SK-N-SH (cell line): Measurements from ENCODE around the gene HOXA5. TPM values are rescaled to one million over a fixed set of nuclear protein-coding genes. Genes with fewer than 3 reads are reported as not detected.

Experiments
- CTCF ChIA-PET: fragments of 300-600, 350-600 bp; formaldehyde crosslinking; extraction: SDS; loops from one replicate; lab custom pipeline; 2021; lab: Yijun Ruan, JAX
- POLR2A ChIA-PET: fragments of 350-600 bp; sonication (Branson Sonifier 250); formaldehyde crosslinking; extraction: SDS; loops from one replicate; lab custom pipeline; 2020; ENCODE audit warnings: antibody characterized with exemption, inconsistent platforms; lab: Yijun Ruan, JAX
- DNase-seq: peaks from one replicate; pipeline ENCODE4 v3.0.0; 2012
- H2AFZ ChIP-seq: fragments of 200-600 bp; sonication (generic); 2 replicates; pipeline ENCODE4 v1.8.1; 2016; ENCODE audit warnings: antibody characterized with exemption, mild to moderate bottlenecking, low read depth
- H3F3A ChIP-seq: fragments of 200-600 bp; sonication (generic); replicated peaks from 2 replicates; pipeline ENCODE3; 2016; ENCODE audit warnings: antibody characterized with exemption, mild to moderate bottlenecking; ENCODE audit not compliant: insufficient read depth
- H3K27ac ChIP-seq, 2 experiments: fragments of 200-500 bp in 1 of 2; fragments of 200-600 bp in 1 of 2; sonication (Bioruptor generic) in 1 of 2; sonication (generic), shearing (Covaris generic) in 1 of 2; 2 replicates each; pipeline versions ENCODE4 v1.5.1 to v1.6.1; 2014 to 2016; ENCODE audit warnings: low read depth in 2 of 2, inconsistent platforms in 1 of 2, low read length in 1 of 2, mild to moderate bottlenecking in 1 of 2, mixed read lengths in 1 of 2
- H3K27me3 ChIP-seq: fragments of 200-600 bp; sonication (generic), shearing (Covaris generic); 2 replicates; pipeline ENCODE4 v1.6.1; 2016; ENCODE audit warnings: mixed run types; ENCODE audit not compliant: insufficient read depth
- H3K36me3 ChIP-seq, 2 experiments: fragments of 200-500 bp in 1 of 2; fragments of 200-600 bp in 1 of 2; sonication (Bioruptor generic) in 1 of 2; sonication (generic) in 1 of 2; replicated peaks in 1 of 2; 2 replicates each; pipeline versions ENCODE3 to v1.5.1; 2014 to 2016; ENCODE audit warnings: low read length in 1 of 2, mild to moderate bottlenecking in 1 of 2; ENCODE audit not compliant: insufficient read depth in 2 of 2, control insufficient read depth in 1 of 2
- H3K4me1 ChIP-seq, 2 experiments: fragments of 200-500 bp in 1 of 2; fragments of 200-600 bp in 1 of 2; sonication (Bioruptor generic) in 1 of 2; sonication (generic), shearing (Covaris generic) in 1 of 2; 2 replicates each; pipeline versions ENCODE4 v1.5.1 to v1.6.1; 2014 to 2016; ENCODE audit warnings: low read depth in 1 of 2, low read length in 1 of 2, mixed run types in 1 of 2; ENCODE audit not compliant: insufficient read depth in 2 of 2, control insufficient read depth in 1 of 2
- H3K4me2 ChIP-seq: fragments of 200-600 bp; sonication (generic), shearing (Covaris generic); 2 replicates; pipeline ENCODE4 v1.6.1; 2017; ENCODE audit warnings: mixed run types
- H3K4me3 ChIP-seq, 2 experiments: fragments of 200-500 bp in 1 of 2; fragments of 200-600 bp in 1 of 2; sonication (Bioruptor generic) in 1 of 2; sonication (generic), shearing (Covaris generic) in 1 of 2; 2 replicates each; pipeline versions ENCODE4 v1.5.1 to v1.8.1; 2014 to 2016; ENCODE audit warnings: low read depth in 2 of 2, inconsistent platforms in 1 of 2, low read length in 1 of 2, mild to moderate bottlenecking in 1 of 2, mixed read lengths in 1 of 2, moderate library complexity in 1 of 2
- H3K79me2 ChIP-seq: fragments of 200-600 bp; sonication (generic); 2 replicates; pipeline ENCODE4 v1.8.1; 2017; ENCODE audit warnings: mild to moderate bottlenecking; ENCODE audit not compliant: insufficient read depth
- H3K9ac ChIP-seq: fragments of 200-600 bp; sonication (generic); 2 replicates; pipeline ENCODE4 v1.6.1; 2017; ENCODE audit warnings: mixed run types
- H3K9me2 ChIP-seq: fragments of 200-600 bp; sonication (generic); 2 replicates; pipeline ENCODE4 v1.6.1; 2017; ENCODE audit warnings: mixed run types
- H3K9me3 ChIP-seq: fragments of 200-600 bp; sonication (generic); 2 replicates; pipeline ENCODE4 v1.6.1; 2017; ENCODE audit warnings: mixed run types, mild to moderate bottlenecking, moderate library complexity
- H4K20me1 ChIP-seq: fragments of 200-600 bp; sonication (generic); 2 replicates; pipeline ENCODE4 v1.6.1; 2017; ENCODE audit warnings: mild to moderate bottlenecking, mixed run types; ENCODE audit not compliant: insufficient read depth
- CHD2 ChIP-seq: fragments of 150-350 bp; IDR thresholded peaks from 2 replicates; pipeline ENCODE4 v1.6.1; 2018; ENCODE audit warnings: low read length; ENCODE audit not compliant: partially characterized antibody
- CTCF ChIP-seq: fragments of 200-600 bp; sonication (generic); IDR thresholded peaks from 2 replicates; pipeline ENCODE4 v1.6.1; 2017; ENCODE audit warnings: antibody characterized with exemption, mild to moderate bottlenecking, moderate library complexity
- ELF1 ChIP-seq: IDR thresholded peaks from 2 replicates; pipeline ENCODE4 v1.4.0; 2012
- EP300 ChIP-seq, 2 experiments: IDR thresholded peaks; 2 replicates each; pipeline versions ENCODE4 v1.4.0 to v1.6.1; 2012; ENCODE audit warnings: borderline replicate concordance in 1 of 2, low read depth in 1 of 2, low read length in 1 of 2
- FOXJ3 ChIP-seq: sonication (generic); formaldehyde crosslinking; IDR thresholded peaks from 2 replicates; pipeline ENCODE4 v1.5.1; 2020; ENCODE audit warnings: mild to moderate bottlenecking, missing genetic modification reagents
- IRF3 ChIP-seq: fragments of 150-350 bp; IDR thresholded peaks from 2 replicates; pipeline ENCODE4 v1.6.1; 2016; ENCODE audit warnings: mild to moderate bottlenecking, low read depth, low read length
- JUND ChIP-seq: IDR thresholded peaks from 2 replicates; pipeline ENCODE4 v1.4.0; 2012
- MAX ChIP-seq: IDR thresholded peaks from 2 replicates; pipeline ENCODE4 v1.4.0; 2012; ENCODE audit warnings: low read depth
- MEF2A ChIP-seq: IDR thresholded peaks from 2 replicates; pipeline ENCODE4 v1.4.0; 2012; ENCODE audit warnings: low read depth, borderline replicate concordance
- MXI1 ChIP-seq: IDR thresholded peaks from 2 replicates; pipeline ENCODE4 v1.6.1; 2012; ENCODE audit warnings: mild to moderate bottlenecking, low read depth, low read length, improper control_type of control experiment
- NFIC ChIP-seq: IDR thresholded peaks from 2 replicates; pipeline ENCODE4 v1.4.0; 2012; ENCODE audit warnings: borderline replicate concordance
- NRF1 ChIP-seq: IDR thresholded peaks from 2 replicates; pipeline ENCODE4 v1.6.1; 2012; ENCODE audit warnings: low read depth, mild to moderate bottlenecking, low read length
- RCOR1 ChIP-seq: fragments of 150-350 bp; IDR thresholded peaks from 2 replicates; pipeline ENCODE4 v1.6.1; 2017; ENCODE audit warnings: antibody characterized with exemption, low read length
- RFX5 ChIP-seq: IDR thresholded peaks from 2 replicates; pipeline ENCODE4 v1.6.1; 2012; ENCODE audit warnings: mild to moderate bottlenecking, improper control_type of control experiment, low read length
- RXRA ChIP-seq: IDR thresholded peaks from 2 replicates; pipeline ENCODE4 v1.4.0; 2012; ENCODE audit warnings: low read depth, mild to moderate bottlenecking, borderline replicate concordance
- TEAD4 ChIP-seq: IDR thresholded peaks from 2 replicates; pipeline ENCODE4 v1.4.0; 2012; ENCODE audit warnings: mild to moderate bottlenecking, borderline replicate concordance; ENCODE audit not compliant: insufficient read depth
- USF1 ChIP-seq: IDR thresholded peaks from 2 replicates; pipeline ENCODE4 v1.4.0; 2012; ENCODE audit warnings: low read depth, borderline replicate concordance
- USF2 ChIP-seq: fragments of 150-350 bp; IDR thresholded peaks from 2 replicates; pipeline ENCODE4 v1.6.1; 2017; ENCODE audit warnings: antibody characterized with exemption, low read length, low read depth, borderline replicate concordance
- WGBS: methylation state at CpG from one replicate; pipeline ENCODE4 v1.1.6; 2017; ENCODE audit warnings: low lambda C conversion rate; 5-methylcytosine and 5-hydroxymethylcytosine counted together
- polyA plus RNA-seq, 3 experiments: library from polyadenylated mRNA; depleted of rRNA; stranded (reverse); fragments of >200 nt; gene quantifications; 2 replicates each; pipeline ENCODE4 v1.2.3, GENCODE V29; 2012

HOXA5 gene
- polyA plus RNA-seq, 1 of the 3 experiments (the other 2 are of a cell fraction): not detected

GRCh38 chr7:27139334-27140125, 4.0 kb downstream of the HOXA5 start:
- no peaks in the 10 kb centered on the region for H3K9me2 ChIP-seq
- H3F3A ChIP-seq: no peaks in the 10 kb centered on the region
- H3K36me3 ChIP-seq: no peaks in the 10 kb centered on the region
- H3K9ac ChIP-seq: no peak overlapping the region
- DNase-seq: peak; percentile 46
- ChIA-PET CTCF (interaction anchor here (1.0 to 3.8 kb wide), 4 partner anchors 12 to 773 kb away, joined by 3 to 31 read pairs (median 5); partner anchors contain the start of gene HOXA3), POLR2A (no interaction called here)
- no peaks in the 10 kb centered on the region for H4K20me1 ChIP-seq
- H3K4me2 ChIP-seq: no peak overlapping the region; the same call in 1 of the 2 replicates
- H3K9me3 ChIP-seq: no peaks in the 10 kb centered on the region
- no peaks in the 10 kb centered on the region for H3K79me2 ChIP-seq
- H3K27me3 ChIP-seq: peaks cover 100% of the 10 kb centered on the region
- TF ChIP-seq MAX (no peak), RFX5 (no peak), RCOR1 (no peak), EP300 (IDR thresholded peaks at IDR 0.05; ENCODE audit: borderline replicate concordance in 1 of 2, low read depth in 1 of 2, low read length in 1 of 2) (no peak), MXI1 (no peak), TEAD4 (no peak), USF2 (no peak), FOXJ3 (no peak), ELF1 (no peak), JUND (no peak), CHD2 (no peak), USF1 (no peak), IRF3 (no peak), CTCF (no peak), RXRA (no peak), NFIC (no peak), MEF2A (no peak), NRF1 (no peak)
- TF ChIP-seq, all 33 proteins: peak for 0
- H3K27ac ChIP-seq: no peak overlapping the region
- H3K4me1 ChIP-seq: peaks cover 11 to 12% of the 10 kb centered on the region in 2 experiments; a peak in 1 of 4 replicates
- H2AFZ ChIP-seq: no peak overlapping the region
- WGBS: 28% methylated on average over 42 of the region's 53 CpGs
- H3K4me3 ChIP-seq: no peak overlapping the region
